ENCODE data around the gene SRRM3. TPM values are rescaled to one million over a fixed set of nuclear protein-coding genes. Genes with fewer than 3 reads are reported as not detected.

Gene SRRM3
- polyA plus RNA-seq, 1 of the 3 experiments (the other 2 are of a cell fraction) = 2.7 TPM

DNA sequence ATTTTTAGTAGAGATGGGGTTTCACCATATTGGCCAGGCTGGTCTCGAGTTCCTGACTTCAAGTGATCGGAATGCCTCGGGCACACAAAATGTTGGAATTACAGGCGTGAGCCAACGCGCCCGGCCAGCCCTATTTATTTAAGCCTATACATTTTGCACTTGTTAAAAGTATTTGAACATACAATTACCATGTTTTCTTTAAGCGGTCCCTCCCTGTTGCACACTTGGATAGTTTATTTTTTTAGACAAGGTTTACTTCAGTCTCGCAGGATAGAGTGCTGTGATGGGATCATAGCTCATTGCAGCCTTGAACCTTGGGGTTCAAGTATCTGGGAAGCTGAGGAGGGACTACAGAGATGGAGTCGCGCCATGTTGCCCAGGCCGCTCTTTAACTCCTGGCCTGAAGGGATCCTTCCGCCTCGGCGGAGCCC lies 35.7 kb upstream of the SRRM3 start:
- POLR2A ChIA-PET = interaction anchor here (1.1 to 1.4 kb wide), 6 partner anchors 19 to 193 kb away, joined by 3 to 7 read pairs (median 4); partner anchors contain the start of genes MDH2, STYXL1 and YWHAG
- Histone ChIP-seq H3K4me3 (ENCODE audit: low read depth in 2 of 2, low read length in 1 of 2) (peak overlapping the region; percentile 65 to 69), H3K79me2 (ENCODE audit: insufficient read depth) (no peaks in the 10 kb centered on the region), H3F3A (replicated peaks; ENCODE audit: insufficient read depth) (peaks cover 10% of the 10 kb centered on the region), H3K9ac (0 out of 2 replicates have a peak overlapping the region, but pooled peaks have one; percentile 22), H2AFZ (ENCODE audit: low read depth) (peak overlapping the region; percentile 96), H3K27ac (ENCODE audit: low read depth in 2 of 2, low read length in 1 of 2) (peak overlapping the region; percentile 59 to 69; a peak in 3 of 4 replicates), H3K36me3 (replicated peaks in 1 of 2; ENCODE audit: control insufficient read depth in 1 of 2, insufficient read depth in 2 of 2, low read length in 1 of 2) (no peaks in the 10 kb centered on the region), H3K4me1 (ENCODE audit: control insufficient read depth in 1 of 2, insufficient read depth in 2 of 2, low read depth in 1 of 2, low read length in 1 of 2) (peaks cover 0 to 3% of the 10 kb centered on the region in 2 experiments; a peak in 1 of 4 replicates), H3K9me2 (no peaks in the 10 kb centered on the region), H3K27me3 (ENCODE audit: insufficient read depth) (no peaks in the 10 kb centered on the region), H4K20me1 (ENCODE audit: insufficient read depth) (no peaks in the 10 kb centered on the region), H3K9me3 (no peaks in the 10 kb centered on the region), H3K4me2 (peak overlapping the region; percentile 97)
- no peak for DNase-seq
- no peak for TF ChIP-seq NRF1 (IDR thresholded peaks at IDR 0.05; ENCODE audit: low read depth, low read length)
- no peak for TF ChIP-seq POLR2AphosphoS5 (IDR thresholded peaks at IDR 0.05; ENCODE audit: low read depth, low read length)
- TF ChIP-seq MXI1 (IDR thresholded peaks at IDR 0.05; ENCODE audit: low read depth, low read length) = no peak
- TF ChIP-seq, protein P1, sequence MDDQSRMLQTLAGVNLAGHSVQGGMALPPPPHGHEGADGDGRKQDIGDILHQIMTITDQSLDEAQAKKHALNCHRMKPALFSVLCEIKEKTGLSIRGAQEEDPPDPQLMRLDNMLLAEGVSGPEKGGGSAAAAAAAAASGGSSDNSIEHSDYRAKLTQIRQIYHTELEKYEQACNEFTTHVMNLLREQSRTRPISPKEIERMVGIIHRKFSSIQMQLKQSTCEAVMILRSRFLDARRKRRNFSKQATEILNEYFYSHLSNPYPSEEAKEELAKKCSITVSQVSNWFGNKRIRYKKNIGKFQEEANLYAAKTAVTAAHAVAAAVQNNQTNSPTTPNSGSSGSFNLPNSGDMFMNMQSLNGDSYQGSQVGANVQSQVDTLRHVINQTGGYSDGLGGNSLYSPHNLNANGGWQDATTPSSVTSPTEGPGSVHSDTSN (IDR thresholded peaks at IDR 0.05) = no peak
- no peak for TF ChIP-seq SIN3A (IDR thresholded peaks at IDR 0.05; ENCODE audit: borderline replicate concordance, low read depth, low read length)
- TF ChIP-seq, protein P2, sequence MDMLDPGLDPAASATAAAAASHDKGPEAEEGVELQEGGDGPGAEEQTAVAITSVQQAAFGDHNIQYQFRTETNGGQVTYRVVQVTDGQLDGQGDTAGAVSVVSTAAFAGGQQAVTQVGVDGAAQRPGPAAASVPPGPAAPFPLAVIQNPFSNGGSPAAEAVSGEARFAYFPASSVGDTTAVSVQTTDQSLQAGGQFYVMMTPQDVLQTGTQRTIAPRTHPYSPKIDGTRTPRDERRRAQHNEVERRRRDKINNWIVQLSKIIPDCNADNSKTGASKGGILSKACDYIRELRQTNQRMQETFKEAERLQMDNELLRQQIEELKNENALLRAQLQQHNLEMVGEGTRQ (IDR thresholded peaks at IDR 0.05; ENCODE audit: borderline replicate concordance, low read depth, low read length) = no peak
- TF ChIP-seq, protein P3, sequence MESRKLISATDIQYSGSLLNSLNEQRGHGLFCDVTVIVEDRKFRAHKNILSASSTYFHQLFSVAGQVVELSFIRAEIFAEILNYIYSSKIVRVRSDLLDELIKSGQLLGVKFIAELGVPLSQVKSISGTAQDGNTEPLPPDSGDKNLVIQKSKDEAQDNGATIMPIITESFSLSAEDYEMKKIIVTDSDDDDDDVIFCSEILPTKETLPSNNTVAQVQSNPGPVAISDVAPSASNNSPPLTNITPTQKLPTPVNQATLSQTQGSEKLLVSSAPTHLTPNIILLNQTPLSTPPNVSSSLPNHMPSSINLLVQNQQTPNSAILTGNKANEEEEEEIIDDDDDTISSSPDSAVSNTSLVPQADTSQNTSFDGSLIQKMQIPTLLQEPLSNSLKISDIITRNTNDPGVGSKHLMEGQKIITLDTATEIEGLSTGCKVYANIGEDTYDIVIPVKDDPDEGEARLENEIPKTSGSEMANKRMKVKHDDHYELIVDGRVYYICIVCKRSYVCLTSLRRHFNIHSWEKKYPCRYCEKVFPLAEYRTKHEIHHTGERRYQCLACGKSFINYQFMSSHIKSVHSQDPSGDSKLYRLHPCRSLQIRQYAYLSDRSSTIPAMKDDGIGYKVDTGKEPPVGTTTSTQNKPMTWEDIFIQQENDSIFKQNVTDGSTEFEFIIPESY (IDR thresholded peaks at IDR 0.05; ENCODE audit: borderline replicate concordance, low read depth) = no peak
- TF ChIP-seq, protein P4, sequence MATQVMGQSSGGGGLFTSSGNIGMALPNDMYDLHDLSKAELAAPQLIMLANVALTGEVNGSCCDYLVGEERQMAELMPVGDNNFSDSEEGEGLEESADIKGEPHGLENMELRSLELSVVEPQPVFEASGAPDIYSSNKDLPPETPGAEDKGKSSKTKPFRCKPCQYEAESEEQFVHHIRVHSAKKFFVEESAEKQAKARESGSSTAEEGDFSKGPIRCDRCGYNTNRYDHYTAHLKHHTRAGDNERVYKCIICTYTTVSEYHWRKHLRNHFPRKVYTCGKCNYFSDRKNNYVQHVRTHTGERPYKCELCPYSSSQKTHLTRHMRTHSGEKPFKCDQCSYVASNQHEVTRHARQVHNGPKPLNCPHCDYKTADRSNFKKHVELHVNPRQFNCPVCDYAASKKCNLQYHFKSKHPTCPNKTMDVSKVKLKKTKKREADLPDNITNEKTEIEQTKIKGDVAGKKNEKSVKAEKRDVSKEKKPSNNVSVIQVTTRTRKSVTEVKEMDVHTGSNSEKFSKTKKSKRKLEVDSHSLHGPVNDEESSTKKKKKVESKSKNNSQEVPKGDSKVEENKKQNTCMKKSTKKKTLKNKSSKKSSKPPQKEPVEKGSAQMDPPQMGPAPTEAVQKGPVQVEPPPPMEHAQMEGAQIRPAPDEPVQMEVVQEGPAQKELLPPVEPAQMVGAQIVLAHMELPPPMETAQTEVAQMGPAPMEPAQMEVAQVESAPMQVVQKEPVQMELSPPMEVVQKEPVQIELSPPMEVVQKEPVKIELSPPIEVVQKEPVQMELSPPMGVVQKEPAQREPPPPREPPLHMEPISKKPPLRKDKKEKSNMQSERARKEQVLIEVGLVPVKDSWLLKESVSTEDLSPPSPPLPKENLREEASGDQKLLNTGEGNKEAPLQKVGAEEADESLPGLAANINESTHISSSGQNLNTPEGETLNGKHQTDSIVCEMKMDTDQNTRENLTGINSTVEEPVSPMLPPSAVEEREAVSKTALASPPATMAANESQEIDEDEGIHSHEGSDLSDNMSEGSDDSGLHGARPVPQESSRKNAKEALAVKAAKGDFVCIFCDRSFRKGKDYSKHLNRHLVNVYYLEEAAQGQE (IDR thresholded peaks at IDR 0.05; ENCODE audit: low read depth, low read length) = no peak
- no peak for TF ChIP-seq RXRA (IDR thresholded peaks at IDR 0.05; ENCODE audit: borderline replicate concordance, low read depth)
- no peak for TF ChIP-seq ELF1 (IDR thresholded peaks at IDR 0.05)
- no peak for TF ChIP-seq NFIC (IDR thresholded peaks at IDR 0.05; ENCODE audit: borderline replicate concordance)
- TF ChIP-seq FOSL2 (IDR thresholded peaks at IDR 0.05; ENCODE audit: borderline replicate concordance, low read depth) = no peak
- CTCF ChIA-PET = interaction anchor here (0.7 to 3.9 kb wide), 6 partner anchors 12 to 146 kb away, joined by 3 to 63 read pairs (median 6); no protein-coding TSS in a partner anchor
- 90% methylated on average over 15 of the region's 15 CpGs for WGBS (ENCODE audit: low lambda C conversion rate)
